HepG2 (cell line): Measurements from ENCODE around the gene EMC9. TPM values are rescaled to one million over a fixed set of nuclear protein-coding genes. Genes with fewer than 3 reads are reported as not detected.

Source experiments
- CENPT ChIP-seq: sonication (generic); formaldehyde crosslinking; IDR thresholded peaks from 2 replicates; pipeline ENCODE4 v1.8.0; 2022; ENCODE audit warnings: low read depth, mild to moderate bottlenecking, moderate library complexity, missing genetic modification reagents
- DBP ChIP-seq: sonication (generic); formaldehyde crosslinking; IDR thresholded peaks from 2 replicates; pipeline ENCODE4 v1.4.0; 2020; ENCODE audit warnings: missing genetic modification reagents; ENCODE audit errors: not compliant biosample characterization
- GATA4 ChIP-seq: sonication (generic); IDR thresholded peaks from 2 replicates; pipeline ENCODE4 v1.6.1; 2016; ENCODE audit warnings: antibody characterized with exemption, low read depth, borderline replicate concordance
- KIAA2018 ChIP-seq: sonication (generic); formaldehyde crosslinking; IDR thresholded peaks from 2 replicates; pipeline ENCODE4 v1.5.0; 2020; ENCODE audit warnings: mild to moderate bottlenecking, missing genetic modification reagents, borderline replicate concordance
- PCBP1 ChIP-seq: fragments of 200-400 bp; formaldehyde crosslinking; IDR thresholded peaks from 2 replicates; pipeline ENCODE4 v1.6.1; 2017; ENCODE audit warnings: mild to moderate bottlenecking, low read depth, low read length, borderline replicate concordance
- RBM39 ChIP-seq: fragments of 200-400 bp; formaldehyde crosslinking; IDR thresholded peaks from one replicate; pipeline ENCODE4 v1.6.1; 2018; ENCODE audit warnings: antibody characterized with exemption, mild to moderate bottlenecking, low read depth, low read length; ENCODE audit not compliant: poor library complexity, severe bottlenecking
- RNF219 ChIP-seq: sonication (generic); formaldehyde crosslinking; IDR thresholded peaks from 2 replicates; pipeline ENCODE4 v1.5.0; 2020; ENCODE audit warnings: mild to moderate bottlenecking, missing genetic modification reagents
- SP2 ChIP-seq: sonication (generic); formaldehyde crosslinking; IDR thresholded peaks from 2 replicates; pipeline ENCODE4 v1.5.1; 2020; ENCODE audit warnings: mild to moderate bottlenecking, missing genetic modification reagents
- YEATS2 ChIP-seq: sonication (generic); formaldehyde crosslinking; IDR thresholded peaks from 2 replicates; pipeline ENCODE4 v1.4.0; 2020; ENCODE audit warnings: missing genetic modification reagents, borderline replicate concordance
- ZBTB44 ChIP-seq: sonication (generic); formaldehyde crosslinking; IDR thresholded peaks from 2 replicates; pipeline ENCODE4 v1.4.0; 2020; ENCODE audit warnings: missing genetic modification reagents
- ZFP1 ChIP-seq: IDR thresholded peaks from 2 replicates; pipeline ENCODE4 v1.6.1; 2016
- ZKSCAN5 ChIP-seq: sonication (generic); formaldehyde crosslinking; IDR thresholded peaks from 2 replicates; pipeline ENCODE4 v1.5.1; 2020; ENCODE audit warnings: mild to moderate bottlenecking, missing genetic modification reagents
- ZNF263 ChIP-seq: sonication (generic); formaldehyde crosslinking; IDR thresholded peaks from 2 replicates; pipeline ENCODE4 v1.4.0; 2020; ENCODE audit warnings: missing genetic modification reagents
- ZNF33B ChIP-seq: sonication (generic); formaldehyde crosslinking; IDR thresholded peaks from 2 replicates; pipeline ENCODE4 v1.5.1; 2020; ENCODE audit warnings: mild to moderate bottlenecking, missing genetic modification reagents
- ZNF670 ChIP-seq: sonication (generic); formaldehyde crosslinking; IDR thresholded peaks from 2 replicates; pipeline ENCODE4 v1.8.0; 2022; ENCODE audit warnings: mild to moderate bottlenecking, missing genetic modification reagents, borderline replicate concordance
- polyA plus RNA-seq, 8 experiments: library from polyadenylated mRNA; depleted of rRNA in 3 of 8; stranded (reverse) in 7 of 8; unstranded in 1 of 8; fragments of >200 nt; fragmentation: Illumina TruSeq in 4 of 8; extraction: Trizol in 4 of 8; gene quantifications; 2 replicates each; pipeline versions ENCODE4 v1.2.1 to v1.2.3, GENCODE V29; 2011 to 2016; ENCODE audit warnings: low read depth in 4 of 8, missing spikeins in 1 of 8, mixed read lengths in 1 of 8; ENCODE audit not compliant: insufficient read depth in 1 of 8
- total RNA-seq, 5 experiments: library from RNA; depleted of rRNA; stranded (reverse); fragments of >200 nt; fragmentation: Illumina TruSeq; extraction: Trizol; gene quantifications; 2 replicates each; pipeline ENCODE4 v1.2.3, GENCODE V29; 2016; ENCODE audit warnings: low read depth in 1 of 5

The EMC9 gene
- total and polyA plus RNA-seq, 2 of the 13 experiments (the other 11 are each of a cell fraction or from before 2014, with no cell fraction given), result 60.5 to 78.7 TPM

GRCh38 chr14:24115422-24116127, 25.8 kb downstream of the EMC9 start (continued):
- TF ChIP-seq KIAA2018 (CRISPR knock-in tag), result no peak
- TF ChIP-seq ZNF33B (CRISPR knock-in tag), result 0 out of 2 replicates have a peak, but pooled peaks have one; percentile 65
- TF ChIP-seq PCBP1, result no peak
- TF ChIP-seq RNF219 (CRISPR knock-in tag), result no peak
- TF ChIP-seq ZFP1 (CRISPR knock-in tag), result no peak
- TF ChIP-seq GATA4, result no peak
- TF ChIP-seq ZBTB44 (CRISPR knock-in tag), result no peak
- peak; percentile 65 for TF ChIP-seq DBP
- TF ChIP-seq ZNF263 (CRISPR knock-in tag), result no peak
- no peak for TF ChIP-seq RBM39
- no peak for TF ChIP-seq ZNF670
- TF ChIP-seq ZKSCAN5 (CRISPR knock-in tag), result peak; percentile 85; the same call in 1 of the 2 replicates
- no peak for TF ChIP-seq SP2 (CRISPR knock-in tag)
- TF ChIP-seq YEATS2, result no peak
- no peak for TF ChIP-seq CENPT (CRISPR knock-in tag)
